ENCODE measurements around the gene SELENON. TPM values are rescaled to one million over a fixed set of nuclear protein-coding genes. Genes with fewer than 3 reads are reported as not detected.

SELENON gene
- total RNA-seq, 1 donor = 33.7 TPM

GRCh38 chr1:25845664-25846063 lies 45.7 kb downstream of the SELENON start:
- DNase-seq (ENCODE audit: insufficient read length, low spot score, missing footprints) = no peak
- Histone ChIP-seq H3K27ac (ENCODE audit: low read depth, low read length) (no peak overlapping the region), H3K36me3 (ENCODE audit: insufficient read depth, low read length) (no peaks in the 10 kb centered on the region), H3K79me2 (ENCODE audit: insufficient read depth, low read length) (no peaks in the 10 kb centered on the region), H3K9me3 (ENCODE audit: low read depth, low read length) (no peaks in the 10 kb centered on the region), H3K4me3 (ENCODE audit: insufficient read depth, low read length) (no peak overlapping the region), H3K4me1 (ENCODE audit: insufficient read depth, low read length) (no peaks in the 10 kb centered on the region), H4K20me1 (ENCODE audit: insufficient read depth, low read length) (no peaks in the 10 kb centered on the region), H3K27me3 (ENCODE audit: insufficient read depth, low read length) (no peaks in the 10 kb centered on the region), H3K4me2 (ENCODE audit: insufficient read depth, low read length) (no peak overlapping the region), H2AFZ (ENCODE audit: low read length) (no peak overlapping the region)
- no peak for TF ChIP-seq CTCF (IDR thresholded peaks at IDR 0.05; ENCODE audit: extremely low read depth, low read depth, low read length)

DNA sequence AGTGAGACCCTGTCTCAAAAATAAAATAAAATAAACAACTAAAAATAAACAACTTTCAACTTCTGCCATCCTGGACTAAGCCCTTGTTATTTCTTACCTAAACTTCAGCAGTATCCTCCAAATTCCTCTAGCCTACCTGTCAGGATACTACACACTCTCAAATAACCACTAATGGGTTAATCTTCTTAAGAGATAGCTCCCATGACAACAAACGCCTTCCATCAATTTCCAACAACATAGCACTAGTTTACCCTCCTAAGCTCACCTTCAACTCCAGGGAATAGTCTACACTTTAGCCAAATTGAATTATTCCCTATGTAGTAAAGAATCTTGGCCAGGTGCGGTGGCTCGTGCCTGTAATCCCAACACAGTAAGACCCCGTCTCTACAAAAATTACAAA lies 47.9 kb downstream of the SELENON start:
- Histone ChIP-seq H3K4me2 (ENCODE audit: insufficient read depth, low read length) (no peak overlapping the region), H3K4me1 (ENCODE audit: insufficient read depth, low read length) (no peaks in the 10 kb centered on the region), H3K4me3 (ENCODE audit: insufficient read depth, low read length) (no peak overlapping the region), H3K27ac (ENCODE audit: low read depth, low read length) (no peak overlapping the region), H3K79me2 (ENCODE audit: insufficient read depth, low read length) (no peaks in the 10 kb centered on the region), H3K9me3 (ENCODE audit: low read depth, low read length) (no peaks in the 10 kb centered on the region), H3K36me3 (ENCODE audit: insufficient read depth, low read length) (no peaks in the 10 kb centered on the region), H3K27me3 (ENCODE audit: insufficient read depth, low read length) (no peaks in the 10 kb centered on the region), H4K20me1 (ENCODE audit: insufficient read depth, low read length) (no peaks in the 10 kb centered on the region), H2AFZ (ENCODE audit: low read length) (no peak overlapping the region)
- no peak for DNase-seq (ENCODE audit: insufficient read length, low spot score, missing footprints)
- TF ChIP-seq CTCF (IDR thresholded peaks at IDR 0.05; ENCODE audit: extremely low read depth, low read depth, low read length) = no peak

- H3K9me3 ChIP-seq (ENCODE audit: low read depth, low read length) = no peaks in the 10 kb centered on the region
- no peaks in the 10 kb centered on the region for H4K20me1 ChIP-seq (ENCODE audit: insufficient read depth, low read length)
- peak overlapping the region; percentile 25 for H2AFZ ChIP-seq (ENCODE audit: low read length)
- H3K79me2 ChIP-seq (ENCODE audit: insufficient read depth, low read length) = peaks cover 2% of the 10 kb centered on the region
- no peak overlapping the region for H3K4me2 ChIP-seq (ENCODE audit: insufficient read depth, low read length)
- no peaks in the 10 kb centered on the region for H3K36me3 ChIP-seq (ENCODE audit: insufficient read depth, low read length)
- H3K4me1 ChIP-seq (ENCODE audit: insufficient read depth, low read length) = no peaks in the 10 kb centered on the region
- no peak for DNase-seq (ENCODE audit: insufficient read length, low spot score, missing footprints)
- no peak for TF ChIP-seq CTCF (IDR thresholded peaks at IDR 0.05; ENCODE audit: extremely low read depth, low read depth, low read length)
- no peak overlapping the region for H3K4me3 ChIP-seq (ENCODE audit: insufficient read depth, low read length)
- H3K27me3 ChIP-seq (ENCODE audit: insufficient read depth, low read length) = no peaks in the 10 kb centered on the region
- H3K27ac ChIP-seq (ENCODE audit: low read depth, low read length) = no peak overlapping the region
Measured at GRCh38 chr1:25848531-25848930, 48.5 kb downstream of the SELENON start.

- no peaks in the 10 kb centered on the region for H3K36me3 ChIP-seq (ENCODE audit: insufficient read depth, low read length)
- peaks cover 8% of the 10 kb centered on the region for H3K4me1 ChIP-seq (ENCODE audit: insufficient read depth, low read length)
- peaks cover 14% of the 10 kb centered on the region for H3K79me2 ChIP-seq (ENCODE audit: insufficient read depth, low read length)
- no peak for DNase-seq (ENCODE audit: insufficient read length, low spot score, missing footprints)
- no peaks in the 10 kb centered on the region for H3K27me3 ChIP-seq (ENCODE audit: insufficient read depth, low read length)
- H4K20me1 ChIP-seq (ENCODE audit: insufficient read depth, low read length) = no peaks in the 10 kb centered on the region
- no peak overlapping the region for H3K27ac ChIP-seq (ENCODE audit: low read depth, low read length)
- no peak overlapping the region for H3K4me2 ChIP-seq (ENCODE audit: insufficient read depth, low read length)
- H3K4me3 ChIP-seq (ENCODE audit: insufficient read depth, low read length) = no peak overlapping the region
- no peak overlapping the region for H2AFZ ChIP-seq (ENCODE audit: low read length)
- H3K9me3 ChIP-seq (ENCODE audit: low read depth, low read length) = no peaks in the 10 kb centered on the region
- TF ChIP-seq CTCF (IDR thresholded peaks at IDR 0.05; ENCODE audit: extremely low read depth, low read depth, low read length) = no peak
Measured at GRCh38 chr1:25854554-25854953, 54.6 kb downstream of the SELENON start.
